Stomach (tissue), 4 donors: Measurements from ENCODE around the gene ADNP2.

Experiments
- POLR2AphosphoS5 ChIP-seq, 3 donors: sonication (generic); formaldehyde crosslinking; IDR thresholded peaks; one replicate each; pipeline ENCODE4 v1.6.1; 2016; ENCODE audit warnings: antibody characterized with exemption in 3 of 3
- TF ChIP-seq, protein P1 (sequence below), 7 experiments: fragments of 450-650 bp in 4 of 7; fragments of 200-600 bp in 3 of 7; sonication (generic) in 3 of 7; IDR thresholded peaks; one replicate each; pipeline ENCODE4 v1.5.1; 2016 to 2019; ENCODE audit warnings: antibody characterized with exemption in 7 of 7, control low read depth in 2 of 7, mild to moderate bottlenecking in 1 of 7

DNA sequence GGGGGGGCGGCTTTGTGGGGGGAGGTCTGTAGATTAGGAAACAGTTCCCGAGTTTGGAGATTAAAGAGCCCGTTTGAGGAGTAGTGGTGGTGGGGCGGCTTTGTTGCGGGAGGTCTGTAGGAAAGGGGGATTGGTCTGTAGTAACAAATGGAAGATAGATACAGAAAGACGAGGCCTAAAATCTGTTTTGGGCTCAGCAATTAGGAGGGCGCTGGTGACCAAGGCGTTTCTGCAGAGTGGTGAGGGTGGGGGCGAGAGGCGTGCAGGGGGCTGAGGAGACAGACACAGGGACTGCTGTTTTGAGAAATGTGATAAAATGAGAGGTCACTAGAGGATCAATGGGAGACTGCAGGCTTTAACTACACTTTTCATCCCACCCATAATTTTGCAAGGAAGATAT lies 1.6 kb upstream of the ADNP2 start:
- TF ChIP-seq, protein P1, sequence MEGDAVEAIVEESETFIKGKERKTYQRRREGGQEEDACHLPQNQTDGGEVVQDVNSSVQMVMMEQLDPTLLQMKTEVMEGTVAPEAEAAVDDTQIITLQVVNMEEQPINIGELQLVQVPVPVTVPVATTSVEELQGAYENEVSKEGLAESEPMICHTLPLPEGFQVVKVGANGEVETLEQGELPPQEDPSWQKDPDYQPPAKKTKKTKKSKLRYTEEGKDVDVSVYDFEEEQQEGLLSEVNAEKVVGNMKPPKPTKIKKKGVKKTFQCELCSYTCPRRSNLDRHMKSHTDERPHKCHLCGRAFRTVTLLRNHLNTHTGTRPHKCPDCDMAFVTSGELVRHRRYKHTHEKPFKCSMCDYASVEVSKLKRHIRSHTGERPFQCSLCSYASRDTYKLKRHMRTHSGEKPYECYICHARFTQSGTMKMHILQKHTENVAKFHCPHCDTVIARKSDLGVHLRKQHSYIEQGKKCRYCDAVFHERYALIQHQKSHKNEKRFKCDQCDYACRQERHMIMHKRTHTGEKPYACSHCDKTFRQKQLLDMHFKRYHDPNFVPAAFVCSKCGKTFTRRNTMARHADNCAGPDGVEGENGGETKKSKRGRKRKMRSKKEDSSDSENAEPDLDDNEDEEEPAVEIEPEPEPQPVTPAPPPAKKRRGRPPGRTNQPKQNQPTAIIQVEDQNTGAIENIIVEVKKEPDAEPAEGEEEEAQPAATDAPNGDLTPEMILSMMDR (IDR thresholded peaks at IDR 0.05): no peak
- TF ChIP-seq POLR2AphosphoS5 (IDR thresholded peaks at IDR 0.05): no peak
